ENCODE results near the gene SDCBP2. TPM values are rescaled to one million over a fixed set of nuclear protein-coding genes. Genes with fewer than 3 reads are reported as not detected.

SDCBP2 gene
- total RNA-seq, 1 experiment from 2014 or later: 1.9 TPM

- TF ChIP-seq CTCF (conservative IDR thresholded peaks at IDR 0.05): no peak
- Histone ChIP-seq H3K27me3 (ENCODE audit: insufficient read depth, low read length) (no peaks in the 10 kb centered on the region), H3K23me2 (ENCODE audit: insufficient read length, low read depth, low read length, poor library complexity, severe bottlenecking) (no peaks in the 10 kb centered on the region), H2AK5ac (ENCODE audit: insufficient read length, low read length) (no peak overlapping the region), H3K23ac (ENCODE audit: insufficient read length, low read depth, low read length) (no peak overlapping the region), H3K79me1 (ENCODE audit: insufficient read depth, low read depth, low read length, poor library complexity, severe bottlenecking) (no peaks in the 10 kb centered on the region), H2BK20ac (ENCODE audit: low read depth, low read length, poor library complexity, severe bottlenecking) (no peak overlapping the region), H3K4ac (ENCODE audit: low read depth, low read length) (no peak overlapping the region), H4K91ac (ENCODE audit: insufficient read length, low read depth, low read length) (no peak overlapping the region), H2BK12ac (ENCODE audit: insufficient read length, low read depth, low read length) (no peak overlapping the region), H4K5ac (ENCODE audit: insufficient read length, low read depth, low read length) (no peak overlapping the region), H3K4me1 (ENCODE audit: insufficient read depth, low read length) (no peaks in the 10 kb centered on the region; the same call in 1 of the 2 replicates), H3K4me2 (ENCODE audit: insufficient read depth, insufficient read length, low read length) (no peak overlapping the region), H3K9me3 (ENCODE audit: control insufficient read depth, low read depth, low read length) (no peaks in the 10 kb centered on the region), H4K20me1 (ENCODE audit: control insufficient read depth, insufficient read depth, insufficient read length) (no peaks in the 10 kb centered on the region), H2AFZ (ENCODE audit: low read length) (no peak overlapping the region), H3K18ac (ENCODE audit: insufficient read length, low read depth, low read length) (no peak overlapping the region), H3K14ac (ENCODE audit: insufficient read depth, low read length) (no peak overlapping the region), H3T11ph (ENCODE audit: low read length) (no peak overlapping the region), H3K56ac (ENCODE audit: insufficient read length, low read depth, low read length) (no peak overlapping the region), H3K9ac (ENCODE audit: extremely low read depth, insufficient read length, low read length) (no peak overlapping the region), H2BK120ac (ENCODE audit: low read depth, low read length, poor library complexity, severe bottlenecking) (no peak overlapping the region), H3K27ac (ENCODE audit: insufficient read length, low read depth, low read length) (no peak overlapping the region), H2BK15ac (ENCODE audit: low read depth, low read length) (no peak overlapping the region), H4K8ac (replicated peaks; ENCODE audit: insufficient read length, low read depth, low read length) (no peak overlapping the region), H3K79me2 (ENCODE audit: insufficient read depth, low read length) (no peaks in the 10 kb centered on the region), H2BK5ac (ENCODE audit: insufficient read length, low read length) (no peak overlapping the region)
- Mint-ChIP-seq H3K27ac (no peak overlapping the region; a peak in 1 of 7 replicates), H3K4me3 (no peak overlapping the region), H3K27me3 (ENCODE audit: low read depth) (no peaks in the 10 kb centered on the region; the same call in 1 of the 2 replicates), H3K9me3 (no peaks in the 10 kb centered on the region), H3K4me1 (peaks cover 7 to 13% of the 10 kb centered on the region in 2 experiments), H3K36me3 (ENCODE audit: insufficient read depth in 1 of 3, low read depth in 3 of 3) (no peaks in the 10 kb centered on the region; a peak in 1 of 7 replicates)
- no peak for DNase-seq
- no CpG with 5 or more reads among the region's 14 CpGs for WGBS (ENCODE audit: extremely low coverage, insufficient read length, low lambda C conversion rate)
These were observed 22.4 kb downstream of the SDCBP2 start for GRCh38 chr20:1306316-1307135.

Data from H9 (cell line).